OCI-LY7 (cell line): ENCODE results near the gene PTCRA.

Source experiments
- EZH2phosphoT487 ChIP-seq: fragments of 200-600 bp; sonication (generic); IDR thresholded peaks from 2 replicates; pipeline ENCODE4 v1.6.1; 2018; ENCODE audit warnings: low read depth, borderline replicate concordance, mild to moderate bottlenecking, mixed run types, antibody characterized with exemption, low read length, moderate library complexity, mixed read lengths
- TF ChIP-seq, protein P1 (sequence below): fragments of 200-600 bp; sonication (generic); conservative IDR thresholded peaks from 2 replicates; pipeline ENCODE4 v1.5.1; 2014; ENCODE audit warnings: mild to moderate bottlenecking, antibody characterized with exemption, low read length, moderate library complexity, mixed read lengths

DNA sequence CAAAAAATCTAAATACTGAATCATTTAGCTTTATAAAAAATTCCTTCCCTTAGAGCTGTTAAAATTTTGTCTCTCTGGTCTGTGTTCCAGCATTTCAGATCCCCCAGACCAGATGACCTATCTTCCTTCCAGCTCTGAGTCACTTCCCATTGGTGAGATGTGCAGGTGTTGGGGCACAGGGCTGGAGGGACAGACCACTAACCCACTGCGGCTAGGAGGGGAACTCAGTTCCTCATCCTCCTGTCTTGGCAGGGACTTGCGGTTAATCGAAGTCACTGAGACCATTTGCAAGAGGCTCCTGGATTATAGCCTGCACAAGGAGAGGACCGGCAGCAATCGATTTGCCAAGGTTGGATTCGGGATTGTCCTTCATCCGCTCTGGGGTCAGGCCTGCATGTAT lies 19.5 kb downstream of the PTCRA start:
- TF ChIP-seq, protein P1, sequence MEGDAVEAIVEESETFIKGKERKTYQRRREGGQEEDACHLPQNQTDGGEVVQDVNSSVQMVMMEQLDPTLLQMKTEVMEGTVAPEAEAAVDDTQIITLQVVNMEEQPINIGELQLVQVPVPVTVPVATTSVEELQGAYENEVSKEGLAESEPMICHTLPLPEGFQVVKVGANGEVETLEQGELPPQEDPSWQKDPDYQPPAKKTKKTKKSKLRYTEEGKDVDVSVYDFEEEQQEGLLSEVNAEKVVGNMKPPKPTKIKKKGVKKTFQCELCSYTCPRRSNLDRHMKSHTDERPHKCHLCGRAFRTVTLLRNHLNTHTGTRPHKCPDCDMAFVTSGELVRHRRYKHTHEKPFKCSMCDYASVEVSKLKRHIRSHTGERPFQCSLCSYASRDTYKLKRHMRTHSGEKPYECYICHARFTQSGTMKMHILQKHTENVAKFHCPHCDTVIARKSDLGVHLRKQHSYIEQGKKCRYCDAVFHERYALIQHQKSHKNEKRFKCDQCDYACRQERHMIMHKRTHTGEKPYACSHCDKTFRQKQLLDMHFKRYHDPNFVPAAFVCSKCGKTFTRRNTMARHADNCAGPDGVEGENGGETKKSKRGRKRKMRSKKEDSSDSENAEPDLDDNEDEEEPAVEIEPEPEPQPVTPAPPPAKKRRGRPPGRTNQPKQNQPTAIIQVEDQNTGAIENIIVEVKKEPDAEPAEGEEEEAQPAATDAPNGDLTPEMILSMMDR: no peak
- no peak for TF ChIP-seq EZH2phosphoT487
